Stimulated activated CD8-positive, alpha-beta memory T cell treated with anti-CD3 and anti-CD28 coated beads, Interleukin-7, amount 100 ng/mL, for 4 hours (primary cell): ENCODE data around the gene ABHD14A.

Experiments
- DNase-seq, 2 donors: peaks; one replicate each; pipeline ENCODE4 v3.0.0-alpha.2; 2020; ENCODE audit warnings: low read depth in 2 of 2

Gene ABHD14A

DNA sequence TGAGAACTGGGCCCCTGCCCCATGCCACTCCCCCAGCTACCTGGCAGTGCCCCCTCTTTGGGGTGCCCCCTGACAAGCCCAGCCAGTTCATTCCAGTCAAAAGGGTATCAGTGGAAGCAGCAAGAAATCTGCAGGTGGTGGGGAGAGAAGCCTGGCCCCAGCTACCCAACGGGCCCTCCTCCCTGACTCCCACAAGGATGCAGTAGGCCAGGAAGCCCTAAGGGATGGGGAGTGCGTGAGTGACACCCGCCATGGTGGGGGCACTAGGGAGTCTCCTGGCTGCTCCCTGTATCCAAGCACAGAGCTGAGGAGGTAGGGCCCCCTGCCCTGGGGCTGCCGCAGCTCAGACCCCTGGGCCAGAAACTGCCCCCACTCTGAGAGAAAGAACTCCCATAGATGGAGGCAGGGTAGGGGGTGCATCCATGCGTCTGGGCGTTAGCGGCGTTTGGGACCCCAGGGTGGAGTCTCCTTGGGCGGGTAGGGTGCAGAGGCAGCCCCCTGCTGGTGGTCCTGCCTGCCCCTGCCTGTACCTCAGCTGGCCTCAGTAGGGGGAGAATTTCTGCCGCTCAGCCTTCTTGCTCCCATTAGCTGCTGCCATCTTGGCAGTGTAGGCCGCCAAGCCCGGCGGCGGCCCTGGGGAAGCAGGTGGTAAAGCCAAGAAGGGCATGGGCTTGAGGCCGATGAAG lies 17.2 kb upstream of the ABHD14A start:
- no peak for DNase-seq

DNA sequence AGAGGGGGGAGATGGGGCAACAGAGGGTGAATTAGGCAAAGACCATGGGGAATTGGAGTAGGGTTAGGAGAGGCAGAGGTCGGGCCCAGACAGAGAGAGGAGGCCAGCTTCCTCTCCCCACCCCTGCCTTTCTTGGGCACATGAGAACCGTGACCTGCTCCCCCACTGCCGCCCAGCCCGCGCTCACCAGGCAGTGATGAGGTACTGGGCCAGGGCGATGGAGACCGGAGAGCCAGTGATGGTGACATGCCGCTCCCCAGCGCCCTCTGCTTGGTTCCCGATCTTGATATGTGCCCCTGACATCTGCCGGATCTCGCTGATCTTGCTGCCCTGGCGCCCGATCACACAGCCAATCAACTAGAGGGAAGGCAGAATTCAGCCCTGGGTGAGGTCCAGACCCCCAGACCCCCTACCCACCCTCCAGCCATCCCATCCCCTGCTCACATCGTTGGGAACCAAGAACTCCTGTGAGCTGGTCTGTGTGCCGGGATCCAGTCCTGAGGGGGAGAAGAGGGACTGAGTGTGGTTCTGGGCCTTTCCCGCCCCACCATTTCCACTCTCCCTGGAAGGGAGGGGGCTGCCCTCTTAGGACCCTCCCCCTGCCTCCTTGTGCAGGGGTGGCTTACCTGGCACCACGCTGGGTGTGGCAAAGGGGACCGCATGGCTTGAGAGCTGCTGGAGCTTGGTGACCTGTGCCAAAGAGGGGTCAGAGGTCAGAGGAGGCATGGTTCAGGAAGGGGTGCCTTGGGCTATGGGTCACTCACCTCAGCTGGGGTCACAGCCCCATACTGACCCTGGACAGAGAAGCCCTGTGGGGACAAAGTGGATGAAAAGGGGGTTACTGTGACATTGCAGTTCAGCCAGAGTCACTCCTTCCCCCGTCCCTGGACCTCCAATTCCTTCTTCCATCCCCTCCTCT lies 16.0 kb upstream of the ABHD14A start:
- DNase-seq: no peak

DNA sequence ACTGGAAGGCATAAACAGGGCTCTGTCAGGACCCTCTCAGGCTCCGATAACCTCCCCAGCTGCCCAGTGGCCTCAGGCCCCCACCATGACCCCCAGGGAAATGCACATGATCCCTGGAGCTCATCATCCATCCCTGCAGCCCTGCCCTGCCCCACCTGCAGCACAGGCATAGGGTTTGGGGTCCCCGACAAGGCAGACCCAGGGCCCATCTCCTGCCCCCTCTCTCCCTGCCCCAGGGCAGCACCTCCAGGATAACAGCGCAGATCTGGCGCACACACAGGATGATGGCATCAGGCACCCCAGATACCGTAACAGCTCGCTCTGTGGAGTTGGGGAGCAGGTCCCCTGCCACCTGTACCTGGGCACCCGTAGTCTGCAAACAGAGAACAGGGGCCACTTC lies 15.2 kb upstream of the ABHD14A start:
- DNase-seq: no peak

DNA sequence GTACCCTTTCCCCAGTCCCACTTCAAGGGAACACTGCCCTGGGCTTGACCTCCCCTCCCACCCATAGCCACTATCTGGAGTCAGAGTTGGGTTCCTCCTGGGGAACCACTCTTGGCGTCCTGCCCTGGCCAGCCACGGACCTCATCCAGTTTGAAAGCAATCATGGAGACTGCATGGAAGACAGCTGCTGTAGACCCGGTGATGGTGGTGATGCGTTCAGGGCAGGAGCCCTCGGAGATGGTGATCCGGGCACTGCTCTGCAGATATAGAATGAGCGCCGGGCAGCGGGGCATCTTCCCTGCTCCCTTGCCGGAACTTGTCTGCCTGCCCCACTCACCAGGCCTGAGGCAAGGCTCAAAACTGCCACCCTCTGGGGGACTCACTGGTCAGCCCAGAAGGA lies 14.5 kb upstream of the ABHD14A start:
- no peak for DNase-seq

DNA sequence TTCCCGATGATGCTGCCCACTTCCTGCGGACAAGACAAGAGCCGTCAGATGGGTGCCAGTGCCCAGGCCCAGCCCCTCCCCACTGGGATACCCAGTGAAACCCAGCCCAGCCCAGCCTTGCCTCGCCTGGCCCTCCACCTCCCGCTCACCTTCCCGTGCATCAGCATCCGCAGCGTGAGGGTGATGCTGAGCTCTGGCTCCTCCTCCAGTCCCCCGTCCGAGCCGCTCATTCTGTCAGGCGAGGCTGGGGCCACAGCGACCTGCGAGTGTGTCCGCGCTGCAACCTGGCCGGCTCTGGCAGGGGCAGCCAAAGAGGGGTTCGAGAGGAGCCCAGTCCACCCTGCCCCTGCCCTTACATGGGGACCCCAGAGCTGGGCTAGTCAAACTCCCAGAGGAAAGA lies 13.9 kb upstream of the ABHD14A start:
- no peak for DNase-seq

DNA sequence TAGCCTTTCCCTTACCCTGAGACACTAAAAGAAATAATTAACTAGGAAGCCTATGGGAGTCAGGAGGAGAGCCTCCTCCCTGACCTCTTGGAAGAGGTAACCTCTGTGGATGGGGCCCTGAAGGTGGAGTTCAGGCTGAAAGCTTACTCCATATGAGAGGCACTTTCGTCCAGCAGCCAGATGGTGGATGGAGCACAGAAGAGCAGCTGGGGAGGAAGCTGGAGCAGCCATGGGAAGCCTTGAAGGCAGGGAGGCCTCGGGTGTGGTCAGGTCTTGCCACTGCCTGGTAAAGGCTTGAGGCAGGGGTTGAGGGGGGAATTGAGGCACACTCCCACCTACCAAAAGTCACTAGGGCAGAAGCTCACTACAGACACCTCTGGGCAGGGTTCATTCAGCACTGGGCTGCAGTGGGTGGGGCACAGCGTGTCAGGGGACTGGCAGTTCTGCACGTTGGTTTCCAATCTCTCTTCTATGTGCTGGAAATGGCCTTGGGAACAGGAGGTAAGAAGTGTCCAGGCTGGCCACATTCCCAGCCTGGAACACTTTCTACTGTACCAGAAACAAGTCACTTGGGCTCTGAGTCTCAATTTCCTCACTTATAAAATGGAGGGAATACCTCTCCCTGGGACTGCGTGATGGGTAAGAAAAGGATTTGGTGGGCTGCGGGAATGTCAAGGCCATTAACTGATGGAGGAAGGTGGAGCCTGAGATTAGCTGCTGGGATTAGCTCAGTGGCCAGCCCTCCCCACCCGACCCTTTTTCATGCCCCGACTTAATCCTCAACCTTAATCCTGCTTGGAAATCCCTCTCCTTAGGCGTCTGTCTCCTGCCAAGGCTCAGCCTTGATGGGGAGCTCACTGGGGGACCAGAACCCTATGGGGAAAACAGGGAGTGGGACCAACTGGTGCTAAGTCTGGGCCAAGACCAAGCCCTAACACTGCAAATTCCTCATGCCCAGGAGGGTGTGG lies 13.0 kb upstream of the ABHD14A start:
- no peak for DNase-seq

DNA sequence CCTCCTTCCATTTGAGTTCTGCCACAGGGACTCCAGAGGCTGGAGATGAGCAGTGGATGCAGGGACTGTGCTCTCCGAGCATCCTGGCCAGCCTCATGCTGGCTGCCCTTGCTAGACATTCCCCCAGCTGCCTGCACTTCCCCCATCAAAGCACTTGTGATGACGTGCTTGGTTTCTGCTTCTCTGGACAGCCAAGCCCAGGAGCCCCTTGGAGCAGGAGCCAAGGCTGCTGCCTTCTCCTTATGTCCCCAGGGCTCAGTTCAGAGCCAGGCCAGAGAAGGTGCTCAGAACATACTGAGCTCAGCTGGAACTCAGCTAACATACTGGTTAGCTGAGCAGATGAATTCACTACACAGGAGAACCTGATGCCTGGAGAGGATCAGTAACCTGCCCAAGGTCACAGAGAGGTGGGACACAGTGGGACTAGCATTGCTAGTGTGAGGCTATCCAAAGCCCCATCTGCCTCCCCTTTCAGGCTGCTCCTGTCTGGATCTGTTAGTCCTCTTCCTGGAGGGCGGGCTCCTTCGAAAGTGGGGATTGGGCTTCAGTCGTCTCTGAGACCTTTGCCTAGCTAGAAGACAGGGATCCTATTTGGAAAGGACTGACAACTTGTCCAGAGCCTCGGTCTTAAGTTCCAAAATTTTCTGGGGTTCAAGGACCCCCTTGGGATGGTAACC lies 11.9 kb upstream of the ABHD14A start:
- no peak for DNase-seq

DNA sequence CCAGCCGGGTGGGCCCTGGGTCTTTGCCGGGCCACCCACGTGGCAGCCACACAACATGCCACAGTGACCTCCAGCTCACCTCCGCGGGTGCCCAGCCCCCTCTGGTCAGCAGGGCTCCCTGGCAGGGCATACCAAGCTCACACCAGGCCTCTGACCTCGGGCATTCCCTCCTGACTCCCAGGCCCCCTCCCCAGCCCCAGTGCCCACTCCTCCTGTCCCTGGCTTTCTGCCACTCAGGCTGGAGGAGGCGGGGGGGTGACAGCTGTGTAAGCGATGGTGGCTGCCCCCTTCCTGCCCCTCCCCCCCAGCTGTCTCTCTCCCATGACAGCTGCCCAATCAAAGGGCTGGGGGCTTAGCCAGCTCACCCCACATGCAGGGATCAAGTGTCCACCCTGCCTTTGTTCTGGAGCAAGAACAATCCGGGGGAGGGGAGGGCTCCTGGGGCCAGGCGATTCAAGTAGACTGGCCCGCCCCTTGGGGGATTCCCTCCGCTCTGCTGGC lies 10.9 kb upstream of the ABHD14A start:
- DNase-seq: no peak

DNA sequence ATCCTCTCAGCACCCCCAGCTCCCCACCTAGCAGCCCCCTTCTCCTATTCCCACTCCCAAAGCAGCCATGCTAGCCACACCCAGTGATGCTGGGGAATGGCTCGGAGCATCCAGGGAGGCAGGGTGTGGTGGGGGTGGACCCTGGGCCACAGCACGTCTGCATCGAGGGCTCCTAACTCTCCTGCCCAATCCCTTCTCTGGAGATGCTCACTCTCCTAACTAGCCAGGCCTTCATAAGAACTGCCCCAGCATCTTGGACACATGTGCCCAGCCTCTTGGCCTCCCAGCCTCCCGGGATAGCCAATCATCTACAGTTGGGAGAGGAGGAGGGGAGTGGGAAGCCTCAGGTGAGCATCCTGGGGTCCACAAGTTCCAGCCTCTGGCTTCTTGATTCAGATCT lies 10.3 kb upstream of the ABHD14A start:
- DNase-seq: no peak

DNA sequence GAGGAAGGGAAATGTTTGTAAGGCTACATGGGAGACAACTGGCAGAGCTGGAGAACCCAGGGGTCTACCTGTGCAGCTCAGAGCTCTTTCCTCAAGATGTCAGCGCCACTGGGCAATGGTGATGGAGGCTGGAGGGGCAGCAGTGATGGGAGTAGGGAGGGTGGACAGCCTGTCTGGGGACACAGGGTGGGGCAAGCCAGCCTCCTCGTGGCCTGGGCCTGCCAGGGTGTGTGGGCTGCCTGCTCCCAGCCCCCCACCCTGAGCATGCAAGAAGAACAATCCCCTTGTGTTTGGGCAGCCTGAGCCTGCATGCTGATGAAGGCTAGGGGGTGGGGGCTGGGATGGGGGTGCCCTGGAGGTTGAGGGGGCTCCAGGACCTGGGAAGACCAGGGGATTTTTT lies 8.8 kb upstream of the ABHD14A start:
- DNase-seq: no peak

DNA sequence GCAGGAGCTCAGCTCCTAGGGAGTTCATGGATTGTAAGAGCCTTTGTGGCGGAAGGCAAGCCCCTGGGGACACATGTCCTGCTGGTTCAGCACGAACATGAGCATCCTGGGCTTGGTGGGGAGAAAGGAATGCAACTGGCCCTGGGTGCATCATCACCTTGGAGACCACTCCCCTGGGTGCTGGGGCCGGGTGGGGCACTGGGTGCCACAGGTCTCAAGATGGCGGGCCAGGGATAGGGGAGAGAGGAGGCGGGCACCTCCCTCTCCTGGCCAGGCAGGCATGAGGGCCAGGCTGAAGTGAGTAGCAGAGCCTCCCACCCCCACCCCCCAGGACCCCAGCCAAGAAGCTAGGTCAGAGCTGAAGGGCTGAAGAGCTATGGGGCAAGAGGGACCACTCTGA lies 8.4 kb upstream of the ABHD14A start:
- DNase-seq: no peak

DNA sequence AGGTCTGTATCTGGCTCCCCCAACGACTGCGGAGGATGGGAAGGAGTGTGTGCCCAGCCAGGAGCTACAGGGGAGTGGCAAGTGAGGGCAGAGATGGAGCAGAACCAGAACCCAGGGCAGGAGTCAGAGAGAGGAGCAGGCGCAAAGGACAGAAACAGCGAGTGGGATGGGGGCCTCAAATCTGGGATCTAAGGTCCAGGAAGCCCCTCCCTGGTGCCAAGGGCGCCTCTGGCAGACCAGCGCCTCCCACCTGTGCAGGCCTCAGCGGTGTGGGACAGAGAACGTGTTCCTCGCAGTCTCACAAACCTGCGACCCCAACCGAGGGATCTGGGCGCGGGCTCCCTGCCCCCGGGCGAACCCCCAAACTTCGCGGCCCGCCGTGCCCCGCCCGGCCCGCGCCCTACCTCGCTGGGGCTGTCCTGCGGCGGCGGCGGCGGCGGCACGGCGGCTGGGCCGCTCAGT lies 7.9 kb upstream of the ABHD14A start:
- DNase-seq: no peak

DNA sequence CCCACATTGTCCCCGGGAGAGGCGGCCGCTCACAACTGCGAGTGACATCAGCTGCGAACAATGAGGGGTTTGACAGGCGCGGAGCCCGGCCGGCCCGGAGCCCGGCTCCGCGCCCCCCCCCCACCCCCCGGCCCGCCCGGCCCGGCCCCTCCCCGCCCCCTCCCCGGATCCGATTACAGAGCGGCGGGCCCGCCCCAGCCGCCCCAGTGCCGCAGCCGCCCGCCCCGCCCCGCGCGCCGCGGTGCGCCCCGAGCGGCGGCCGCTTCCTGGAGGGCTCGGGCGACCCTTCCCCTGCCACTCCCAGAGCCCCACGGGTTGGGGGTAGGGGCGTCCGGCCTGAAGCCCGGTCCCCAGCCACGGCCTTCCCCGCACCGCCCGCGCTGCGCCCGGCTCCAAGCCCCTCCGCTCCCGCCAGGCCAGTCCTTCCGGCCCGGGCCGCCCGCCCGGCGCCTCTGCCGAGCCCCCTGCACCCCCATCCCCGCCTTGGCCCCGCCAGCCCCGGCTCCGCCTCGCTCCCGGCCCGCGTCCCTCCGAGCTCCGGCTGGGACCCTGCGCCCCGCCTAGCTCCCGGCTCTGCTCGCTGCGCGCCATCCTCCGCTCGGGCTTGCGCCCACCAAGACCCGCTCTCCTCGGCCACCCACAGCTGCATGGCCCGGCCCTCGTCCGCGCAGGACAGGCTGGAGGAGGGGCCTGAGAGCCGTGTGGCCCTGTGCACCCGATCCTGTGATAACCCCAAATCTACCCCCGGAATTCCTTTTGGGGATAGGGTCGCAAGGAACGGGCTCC lies 7.3 kb upstream of the ABHD14A start, which contains the start of gene PCBP4:
TSS of gene PCBP4 (minus strand) at position 71 of the 786 bp plus-strand sequence. CDS start 6,214 bp downstream, outside the sequence.
- DNase-seq: no peak

DNA sequence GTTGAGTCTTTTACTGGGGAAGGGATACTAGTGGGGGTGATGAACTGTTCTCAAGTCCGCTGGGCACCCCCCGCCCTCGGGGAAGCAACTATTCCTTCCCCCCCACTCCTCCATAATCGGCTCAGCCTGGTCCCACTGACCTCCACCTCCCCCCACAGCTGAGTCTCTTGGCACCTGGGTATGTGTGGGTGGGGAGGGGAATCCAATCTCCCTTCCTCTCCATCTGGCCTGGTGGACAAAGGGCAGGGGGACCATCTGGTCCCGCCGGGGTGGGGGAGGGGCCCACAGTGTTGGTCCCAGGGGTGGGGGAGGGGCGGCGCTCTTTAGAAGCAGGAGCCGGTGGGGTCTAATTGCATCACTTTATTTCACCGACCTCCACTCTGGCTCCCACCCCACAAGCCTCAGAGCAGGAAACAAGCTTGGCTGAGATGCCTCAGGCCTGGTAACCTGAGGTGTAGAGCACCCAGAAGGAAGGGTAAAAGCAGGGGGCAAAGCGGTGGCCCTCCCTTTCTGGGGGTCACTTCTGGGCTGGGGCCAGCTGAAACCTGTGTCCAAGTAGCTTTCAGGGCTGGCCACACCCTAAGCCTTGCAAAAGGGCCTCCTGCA lies 6.6 kb upstream of the ABHD14A start:
- no peak for DNase-seq

DNA sequence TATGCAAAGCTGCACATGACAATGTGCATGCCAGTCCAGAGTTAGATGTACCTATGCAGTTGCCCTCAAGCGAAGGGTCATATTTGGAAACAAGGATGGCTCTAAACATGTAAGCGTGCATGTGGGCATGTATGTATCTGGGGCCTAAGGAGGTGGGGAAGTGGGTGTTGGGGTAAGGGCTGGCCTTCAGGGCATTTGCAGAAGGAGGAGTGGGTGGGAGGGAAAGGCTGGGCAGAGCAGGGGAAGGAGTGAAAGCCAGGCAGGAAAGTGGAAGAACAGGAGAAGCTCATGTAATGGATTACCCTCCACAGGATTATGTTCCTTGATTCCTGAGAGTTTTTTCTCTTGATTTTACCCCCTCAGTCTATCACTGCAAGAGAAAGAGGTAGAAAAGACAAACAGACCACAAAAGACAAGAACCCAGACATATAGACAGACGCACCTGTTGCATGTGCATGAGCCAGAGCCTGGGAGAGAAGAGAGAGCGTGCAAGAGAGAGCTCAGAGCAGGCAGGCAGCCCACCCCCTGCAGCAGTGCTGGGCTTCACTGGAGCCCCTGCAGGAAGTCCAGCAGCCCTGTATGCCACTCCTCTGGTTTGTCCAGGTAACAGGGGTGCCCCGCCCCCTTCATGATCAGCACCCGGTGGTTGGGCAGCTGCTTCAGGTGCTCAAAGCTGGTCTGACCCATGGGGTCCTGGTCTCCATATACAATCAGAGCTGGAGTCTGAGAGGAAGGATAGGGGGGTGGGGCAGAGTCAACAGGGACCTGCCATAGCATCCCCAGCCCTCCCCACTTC lies 5.8 kb upstream of the ABHD14A start:
- no peak for DNase-seq

DNA sequence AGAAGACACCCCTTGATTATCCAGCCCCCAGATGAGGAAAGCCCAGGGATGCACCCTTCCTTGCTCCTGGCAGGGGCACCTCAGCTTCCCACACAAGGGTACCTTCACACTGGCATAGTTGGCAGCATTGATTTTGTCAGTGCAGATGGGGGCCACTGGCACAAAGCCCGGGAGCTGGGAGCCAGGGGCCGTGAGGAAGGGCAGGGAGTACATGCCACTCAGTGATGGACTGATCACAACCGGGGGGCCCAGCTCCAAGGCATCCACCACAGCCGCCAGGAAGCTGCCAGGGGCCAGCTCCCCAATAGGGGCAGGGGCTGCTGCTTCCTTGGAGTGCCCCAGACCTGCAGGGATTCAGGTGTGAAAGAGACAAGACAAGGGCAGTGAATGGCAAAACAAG lies 5.0 kb upstream of the ABHD14A start:
- no peak for DNase-seq

DNA sequence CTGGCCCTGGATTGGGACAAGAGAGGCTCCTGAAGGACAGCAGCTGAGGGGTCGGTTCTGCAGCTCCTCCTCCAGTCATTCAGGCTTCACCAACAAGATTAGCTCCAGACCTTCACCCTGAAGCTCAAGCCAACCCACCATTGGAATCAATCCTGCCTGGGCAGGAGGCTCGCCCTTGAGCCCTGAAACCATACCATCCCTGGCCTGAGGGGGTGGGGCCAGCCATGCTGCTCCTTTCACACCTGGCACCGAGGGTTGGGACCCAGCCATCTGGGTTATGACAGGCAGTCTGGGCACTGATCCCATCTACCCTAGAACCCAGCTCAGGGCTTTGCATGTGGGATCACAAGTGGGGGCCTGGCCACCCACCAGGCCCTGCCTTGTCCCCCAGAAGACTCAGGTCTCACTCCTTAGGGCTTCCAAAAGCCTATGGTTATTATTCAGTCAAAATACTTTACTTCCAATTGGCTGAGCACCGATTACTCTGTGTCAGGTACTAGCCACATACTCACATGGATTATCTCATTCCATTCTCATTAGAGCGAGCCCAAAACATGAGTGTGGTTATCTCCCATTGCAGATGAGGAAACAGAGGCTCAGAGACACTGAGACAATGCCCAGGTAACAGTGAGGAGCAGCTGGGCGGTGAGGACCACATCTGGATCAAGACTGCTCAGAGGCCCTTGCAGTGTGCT lies 4.1 kb upstream of the ABHD14A start:
- DNase-seq: no peak

DNA sequence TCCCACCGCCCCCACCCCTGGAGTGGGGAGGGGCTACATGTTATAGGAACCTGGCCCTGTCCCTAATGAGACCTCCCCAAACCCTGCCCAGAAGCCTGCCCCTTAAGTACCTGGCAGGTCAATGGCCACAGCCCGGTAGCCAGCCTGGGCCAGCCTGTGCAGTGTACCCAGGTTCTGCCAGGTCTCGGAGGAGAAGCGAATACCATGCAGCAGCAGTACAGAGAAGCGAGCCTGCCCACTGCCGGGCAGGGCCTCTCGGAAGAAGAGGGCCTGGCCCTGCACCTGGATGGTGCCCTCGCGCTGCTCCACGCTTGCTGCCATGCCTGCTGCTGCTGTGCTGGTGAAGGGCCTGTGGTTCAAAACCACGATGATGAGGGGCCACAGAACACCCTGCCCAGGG lies 3.5 kb upstream of the ABHD14A start:
- no peak for DNase-seq
